Effector CD8-positive, alpha-beta T cell (primary cell): ENCODE measurements around the gene CDC42BPA.

Experiments
- DNase-seq: peaks from one replicate; lab custom pipeline; 2025; lab: John Stamatoyannopoulos, UW

CDC42BPA gene

DNA sequence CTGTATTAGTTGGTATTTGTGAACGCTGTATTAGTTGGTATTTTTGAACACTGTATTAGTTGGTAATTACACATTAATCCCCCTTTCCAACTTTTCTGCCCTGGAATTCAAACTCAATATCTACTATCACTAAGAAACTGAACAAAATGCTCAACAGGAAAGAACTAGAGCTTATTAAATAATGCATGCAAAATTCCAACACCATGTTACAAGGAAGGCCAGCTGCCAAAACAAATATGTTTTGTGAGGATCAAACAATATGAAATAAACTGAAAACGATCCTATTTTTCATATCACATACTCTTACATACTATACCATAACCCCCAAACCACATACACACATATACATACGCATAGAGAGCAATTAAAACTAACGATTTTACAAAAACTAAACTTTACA is 104.9 kb downstream of the CDC42BPA start:
- no peak for DNase-seq

DNA sequence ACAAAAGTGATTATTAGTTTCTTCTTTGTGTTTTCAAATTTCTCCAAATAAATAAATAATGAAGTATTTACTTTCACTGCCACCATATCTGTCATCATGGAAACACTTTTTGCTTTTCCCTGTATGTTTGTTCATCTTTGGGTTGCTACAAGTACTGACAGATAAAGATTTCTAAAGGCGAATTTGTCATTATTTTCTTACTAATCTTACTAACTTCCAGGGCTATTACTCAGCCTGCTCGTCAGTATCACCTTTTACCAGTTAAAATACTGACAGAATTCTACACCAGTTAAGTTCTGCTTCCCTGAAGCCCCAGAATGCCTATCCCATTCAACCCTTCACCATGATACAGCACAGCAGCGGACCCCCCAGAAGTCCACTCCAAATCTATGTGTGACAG is 106.1 kb downstream of the CDC42BPA start:
- DNase-seq: no peak

DNA sequence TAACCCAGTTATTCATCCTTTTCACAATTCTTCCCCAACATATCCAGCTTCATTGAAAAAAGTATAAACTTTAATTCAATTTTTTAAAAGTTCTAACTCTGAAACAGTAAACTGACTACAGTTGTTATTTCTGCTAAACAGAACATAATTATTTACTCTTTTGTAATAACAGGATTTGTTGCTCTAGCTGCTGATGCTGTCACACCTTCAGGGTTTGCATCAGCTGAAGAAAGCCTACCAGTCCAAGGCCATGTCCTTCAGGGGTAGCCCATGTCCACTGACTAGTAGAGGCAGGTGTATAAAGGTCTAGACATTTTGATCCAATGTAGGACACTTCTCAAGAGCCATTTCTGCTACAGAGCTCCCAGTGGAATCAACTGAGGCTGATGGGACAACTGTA is 107.7 kb downstream of the CDC42BPA start:
- no peak for DNase-seq

DNA sequence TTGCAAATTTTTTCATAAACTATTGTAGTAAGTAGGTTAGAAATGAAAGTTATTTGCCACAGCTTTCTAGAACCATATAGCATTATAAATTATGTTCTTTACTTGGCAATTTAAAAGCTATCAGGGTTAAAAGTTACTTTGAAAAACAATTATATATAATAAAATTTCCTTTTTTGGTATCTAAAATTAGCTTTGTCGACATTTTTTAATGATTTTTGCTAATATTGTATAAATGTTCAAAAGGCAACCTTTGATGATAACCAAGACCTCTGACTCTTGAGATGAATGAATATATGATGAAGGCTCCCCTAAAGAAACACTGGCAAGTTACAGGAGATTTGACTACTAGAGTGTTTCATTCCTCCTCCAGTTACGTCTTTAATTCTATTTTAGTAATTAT is 121.2 kb downstream of the CDC42BPA start:
- no peak for DNase-seq

DNA sequence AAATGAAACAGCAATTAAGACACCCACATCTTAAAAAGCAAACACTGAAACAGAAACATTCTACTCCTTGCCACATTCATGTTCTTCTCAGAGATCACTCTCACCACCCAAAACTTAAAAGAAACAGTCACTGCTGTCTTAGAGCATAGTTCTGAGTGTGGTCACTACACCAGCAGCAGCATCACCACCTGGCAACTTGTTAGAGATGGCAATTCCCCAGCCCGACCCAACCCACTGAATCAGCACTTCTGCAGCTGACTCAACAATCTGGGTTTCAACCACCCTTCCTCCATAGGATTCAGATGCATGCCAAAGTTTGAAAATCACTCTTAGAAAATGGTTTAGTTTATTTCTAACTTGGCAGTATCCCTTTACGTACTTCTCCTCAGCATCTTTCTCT is 126.1 kb downstream of the CDC42BPA start:
- DNase-seq: no peak

DNA sequence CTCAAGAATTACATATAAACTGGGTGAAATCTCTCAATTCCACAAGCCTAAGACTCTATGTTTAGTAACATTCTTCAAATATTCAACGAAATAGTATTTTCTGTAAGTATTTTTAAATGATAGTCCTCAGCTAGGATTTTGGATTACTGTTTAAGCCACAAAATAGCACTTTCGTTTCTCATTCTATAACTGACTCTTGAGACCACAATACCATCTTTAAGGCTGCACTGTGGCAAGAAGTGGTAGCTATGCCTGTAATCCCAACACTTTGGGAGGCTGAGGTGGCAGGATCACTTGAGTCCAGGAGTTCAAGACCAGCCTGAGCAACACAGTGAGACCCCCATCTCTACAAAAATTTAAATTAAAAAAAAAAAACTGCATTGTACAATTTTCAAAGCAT is 126.7 kb downstream of the CDC42BPA start:
- DNase-seq: no peak

DNA sequence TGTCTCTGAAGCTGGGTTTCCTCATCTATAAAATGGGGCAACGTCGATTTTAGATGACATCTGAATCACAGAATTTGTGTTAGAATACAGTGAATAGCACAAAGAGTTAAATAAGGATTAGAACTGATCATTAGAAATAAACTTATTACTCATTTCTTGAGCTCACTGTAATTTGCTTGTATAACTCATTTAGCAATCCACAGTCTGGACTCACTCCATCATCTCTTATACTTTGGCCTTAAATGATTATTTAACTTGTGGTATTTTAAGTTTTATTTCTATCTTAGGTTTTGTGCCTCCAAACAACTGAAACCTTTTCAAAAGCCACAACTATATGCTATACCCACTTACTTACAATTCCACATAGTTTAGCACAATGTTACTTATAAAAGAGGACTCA is 128.0 kb downstream of the CDC42BPA start:
- DNase-seq: no peak

DNA sequence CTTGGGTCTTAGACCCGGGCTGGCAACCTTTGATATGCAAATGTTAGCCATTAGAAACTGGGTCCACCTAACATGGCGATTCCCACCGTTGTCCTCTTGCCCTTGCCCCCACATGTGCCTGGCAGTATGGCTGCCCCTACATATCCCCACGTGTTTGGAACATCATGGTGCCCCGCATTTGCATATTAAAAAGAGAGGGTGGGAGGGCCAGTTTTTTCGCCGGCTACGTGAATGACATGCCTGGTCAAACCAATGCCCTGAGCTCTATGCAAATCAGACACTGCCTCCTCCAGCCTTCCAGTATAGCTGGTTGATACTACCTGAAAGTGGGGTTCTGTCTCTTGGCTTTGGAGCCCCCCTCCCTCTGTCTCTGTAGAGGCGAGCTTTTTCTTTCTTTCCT is 133.0 kb downstream of the CDC42BPA start:
- no peak for DNase-seq

DNA sequence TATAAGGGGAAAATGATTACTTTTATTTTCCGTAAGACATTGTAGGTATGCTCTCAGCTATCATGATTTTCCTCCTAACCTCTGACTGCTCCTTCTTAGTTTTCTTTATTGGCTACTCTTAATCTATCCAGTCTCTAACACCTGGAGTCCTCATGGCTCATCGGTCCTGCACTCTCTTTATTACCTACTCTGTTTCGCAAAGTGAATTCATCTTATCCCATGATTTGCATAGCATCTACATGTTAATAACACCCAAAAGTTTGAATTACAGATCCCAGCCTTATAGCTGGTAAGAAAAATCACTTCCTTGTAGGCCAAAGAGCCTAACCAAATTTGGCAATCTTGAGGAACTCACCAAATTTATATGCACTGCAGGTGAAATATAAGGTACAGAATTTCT is 136.3 kb downstream of the CDC42BPA start:
- DNase-seq: no peak

DNA sequence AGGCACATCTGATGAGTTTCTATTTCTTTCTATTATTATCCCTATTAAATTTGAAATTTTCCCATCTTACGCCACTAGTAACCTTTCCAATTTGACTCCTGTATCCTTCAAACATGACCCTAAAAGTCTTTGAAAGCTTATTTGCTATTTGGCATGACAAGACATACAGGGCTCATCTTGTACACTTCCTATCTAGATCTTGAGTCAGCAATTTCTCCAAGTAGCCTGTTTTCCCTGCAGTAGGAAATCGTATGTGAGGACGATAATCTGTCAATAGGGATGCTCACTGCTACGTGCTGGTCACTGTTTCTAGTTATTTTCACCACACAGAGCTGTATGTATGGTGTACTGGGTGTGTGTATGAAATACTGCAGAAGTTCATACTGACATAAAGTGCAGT is 142.7 kb downstream of the CDC42BPA start:
- DNase-seq: no peak

DNA sequence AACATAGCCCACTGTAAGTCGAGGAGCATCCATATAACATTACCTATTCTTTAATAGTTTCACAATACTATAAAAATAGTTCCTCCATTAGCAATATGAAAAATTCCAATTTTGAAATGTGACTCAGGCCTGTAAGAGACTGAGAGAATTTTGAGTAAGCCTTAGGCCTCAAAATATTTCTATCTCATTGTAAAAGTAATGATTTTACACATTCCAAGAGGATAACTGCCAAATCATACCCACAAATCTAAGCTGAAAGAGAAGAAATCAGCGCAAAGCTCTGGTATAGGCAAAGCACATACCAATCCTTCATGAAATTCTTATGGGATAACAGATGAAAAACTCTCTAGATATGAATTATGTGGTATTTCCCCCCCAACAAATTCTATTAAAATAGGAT is 144.1 kb downstream of the CDC42BPA start:
- DNase-seq: no peak

DNA sequence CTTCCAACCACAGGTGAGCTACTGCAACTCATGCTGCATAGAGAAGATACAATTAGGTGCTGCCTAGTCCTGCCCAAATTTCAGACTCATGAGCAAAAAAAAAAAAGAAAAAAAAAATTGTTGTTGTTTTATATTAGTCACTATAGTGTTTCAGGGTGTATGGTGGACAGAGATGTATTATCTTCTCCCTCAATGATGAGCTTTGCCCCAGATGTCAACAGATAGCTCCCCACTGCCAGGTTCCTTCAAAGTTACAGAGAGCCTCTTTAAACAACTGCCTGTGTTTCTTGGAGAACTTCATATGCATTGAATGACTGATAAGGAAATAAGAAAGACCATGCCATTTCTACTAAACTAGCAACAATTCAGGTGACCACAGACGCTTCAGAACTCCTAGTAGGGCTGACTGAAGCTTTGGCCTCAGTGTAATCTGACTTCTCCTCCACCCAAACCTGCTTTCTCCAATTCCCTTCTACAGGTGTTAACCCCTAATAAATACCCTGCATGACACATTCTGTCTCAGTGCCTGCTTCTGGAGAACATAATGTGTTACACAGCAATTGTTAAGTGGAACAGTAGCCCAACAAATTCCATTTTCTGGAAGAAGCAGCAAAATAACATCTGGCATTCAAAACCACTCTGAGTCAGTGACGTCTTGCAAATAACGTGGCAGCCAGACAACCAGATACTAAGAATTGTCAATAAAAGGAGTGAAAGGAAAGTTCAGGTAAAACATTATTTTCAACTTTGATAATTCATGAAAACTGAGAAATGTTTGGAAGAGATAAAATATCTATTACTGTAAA is 147.7 kb downstream of the CDC42BPA start:
- no peak for DNase-seq

DNA sequence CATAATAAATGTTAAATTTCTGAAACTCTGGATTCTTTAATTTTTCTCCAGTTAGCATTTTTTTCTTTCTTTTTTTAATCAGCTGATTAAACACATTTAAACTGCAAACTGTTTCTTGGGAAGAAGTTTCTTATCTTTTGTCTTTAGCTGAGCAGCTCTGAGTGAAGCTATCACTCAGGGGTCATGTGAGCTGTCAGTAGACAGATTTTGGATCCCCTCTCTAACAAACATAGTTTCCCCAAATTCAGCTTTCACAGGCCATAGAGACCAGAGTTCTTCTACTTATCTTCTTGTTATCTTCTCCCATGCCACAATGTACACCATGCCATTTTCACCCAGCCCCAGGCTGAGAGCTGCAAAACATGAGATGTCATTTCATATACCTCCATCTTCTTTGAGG is 148.9 kb downstream of the CDC42BPA start:
- no peak for DNase-seq

DNA sequence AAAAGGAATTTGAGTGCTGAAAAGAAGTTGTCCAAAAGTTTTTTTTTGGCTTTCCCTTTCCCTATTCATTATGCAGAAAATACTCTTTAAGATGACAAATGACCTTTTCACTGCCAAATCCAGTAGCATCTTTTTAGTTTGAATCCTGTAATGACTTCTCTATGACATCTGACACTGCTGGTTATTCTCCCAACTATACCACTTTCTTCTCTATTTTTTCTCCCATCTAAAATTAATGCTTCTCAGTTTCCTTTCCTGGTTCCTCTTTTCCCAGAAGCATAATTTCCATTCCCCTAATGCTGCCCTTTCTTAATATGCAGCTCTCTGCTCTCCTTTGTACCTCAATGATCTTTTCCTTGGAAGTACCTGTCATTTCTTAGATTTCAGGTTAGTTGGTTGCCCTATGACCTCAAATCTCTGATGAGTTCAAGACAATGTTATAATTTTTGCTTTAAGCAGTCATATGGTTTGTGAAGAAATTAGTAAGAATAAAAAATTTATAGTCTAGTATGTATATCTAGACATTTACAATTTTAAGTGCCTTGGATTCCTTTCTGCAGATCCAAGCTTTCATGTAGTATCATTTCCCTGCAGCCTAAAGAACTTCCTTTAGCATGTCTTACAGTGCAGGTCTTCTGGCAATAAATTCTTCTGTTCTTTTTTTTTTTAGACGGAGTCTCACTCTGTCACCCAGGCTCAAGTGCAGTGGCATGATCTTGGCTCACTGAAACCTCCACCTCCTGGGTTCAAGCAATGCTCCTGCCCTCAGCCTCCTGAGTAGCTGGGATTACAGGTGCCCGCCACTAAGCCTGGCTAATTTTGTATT is 150.8 kb downstream of the CDC42BPA start:
- DNase-seq: no peak

DNA sequence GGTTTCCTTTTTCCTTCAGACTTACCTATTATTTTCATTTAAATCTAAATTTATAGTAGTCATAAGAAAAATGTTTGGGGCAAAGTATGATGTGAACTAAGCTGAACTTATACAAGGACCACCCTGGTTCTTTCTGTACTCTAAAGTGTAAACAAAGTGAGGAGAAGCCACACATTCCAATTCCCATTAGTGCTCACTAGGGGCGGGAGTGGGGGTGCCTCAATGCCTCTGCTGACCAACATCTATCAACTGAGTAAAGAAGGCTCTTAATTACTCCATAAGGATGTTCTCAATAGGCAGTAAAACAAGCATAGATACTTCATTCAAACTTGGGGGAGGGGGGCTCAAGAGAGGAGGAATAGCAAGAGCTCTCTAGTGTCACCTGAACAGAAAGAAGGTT is 151.7 kb downstream of the CDC42BPA start:
- DNase-seq: no peak

DNA sequence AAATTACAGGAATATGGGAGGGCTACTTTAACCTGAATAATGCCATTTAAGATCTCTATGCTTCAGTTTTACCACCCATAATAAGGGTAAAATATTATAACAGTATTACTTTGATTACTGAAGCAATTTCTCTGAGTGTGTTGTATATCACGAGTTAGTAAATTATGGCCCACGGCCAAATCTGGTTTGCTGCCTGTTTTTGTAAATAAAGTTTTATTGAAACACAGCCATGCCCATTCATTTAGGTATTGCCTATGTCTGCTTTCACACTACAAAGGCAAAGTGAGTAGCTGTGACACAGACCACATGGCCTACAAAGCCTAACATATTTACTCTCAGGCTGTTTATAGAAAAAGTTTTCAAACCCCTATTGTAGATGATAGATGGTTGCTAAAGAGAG is 156.8 kb downstream of the CDC42BPA start:
- DNase-seq: no peak

DNA sequence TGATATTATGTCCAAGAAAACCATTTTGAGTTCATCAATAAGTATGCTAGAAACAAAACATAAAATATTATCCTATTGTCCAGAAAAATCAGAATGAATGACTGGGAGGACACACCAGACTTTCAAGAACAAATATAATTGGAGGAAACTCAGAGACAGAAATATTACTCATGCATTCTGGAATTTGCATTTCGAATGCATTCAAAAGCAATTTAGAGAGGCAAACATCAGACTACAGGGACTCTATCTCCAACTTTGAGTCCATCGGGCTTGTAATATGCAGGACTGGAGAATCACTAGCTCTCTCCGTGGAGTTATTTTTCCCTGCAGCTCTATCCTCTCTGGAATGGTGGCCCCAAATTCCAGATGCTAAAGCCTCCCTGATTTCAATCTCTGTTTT is 161.8 kb downstream of the CDC42BPA start:
- no peak for DNase-seq

DNA sequence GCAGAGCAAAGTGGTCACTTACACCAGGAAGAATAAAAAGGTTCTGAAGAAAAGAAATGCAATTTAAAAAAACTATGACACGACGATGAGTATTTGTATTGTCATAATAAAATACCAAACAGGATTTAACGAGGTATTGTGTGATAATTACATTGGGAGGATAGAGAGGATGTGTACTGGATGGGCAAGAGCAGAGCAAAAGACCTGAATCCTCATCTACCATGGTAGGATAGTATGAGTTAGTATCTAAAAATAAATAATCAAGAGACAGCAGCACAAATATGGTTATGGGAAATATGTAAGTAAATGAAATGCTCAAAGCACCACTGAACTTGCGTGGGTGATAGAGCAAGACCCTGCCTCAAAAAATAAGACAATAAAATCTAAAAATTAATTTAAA is 162.6 kb downstream of the CDC42BPA start:
- no peak for DNase-seq

DNA sequence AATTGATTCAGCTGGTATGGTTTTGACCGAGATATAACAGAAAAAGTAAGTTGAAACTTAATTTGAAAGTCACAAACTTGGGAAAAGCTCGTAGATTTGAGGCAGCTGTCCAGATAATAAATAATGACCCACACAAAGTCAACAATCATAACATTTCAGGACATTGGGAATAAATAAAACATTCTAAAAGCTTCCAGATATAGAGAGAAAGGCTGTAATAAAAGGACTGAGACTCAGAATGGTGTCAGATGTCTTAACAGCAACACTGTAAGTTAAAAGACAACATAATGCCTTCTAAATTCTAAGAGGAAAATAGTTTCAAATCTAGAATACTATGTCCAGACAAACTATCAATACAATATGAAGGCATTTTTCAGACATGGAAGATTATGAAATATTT is 163.3 kb downstream of the CDC42BPA start:
- DNase-seq: no peak

DNA sequence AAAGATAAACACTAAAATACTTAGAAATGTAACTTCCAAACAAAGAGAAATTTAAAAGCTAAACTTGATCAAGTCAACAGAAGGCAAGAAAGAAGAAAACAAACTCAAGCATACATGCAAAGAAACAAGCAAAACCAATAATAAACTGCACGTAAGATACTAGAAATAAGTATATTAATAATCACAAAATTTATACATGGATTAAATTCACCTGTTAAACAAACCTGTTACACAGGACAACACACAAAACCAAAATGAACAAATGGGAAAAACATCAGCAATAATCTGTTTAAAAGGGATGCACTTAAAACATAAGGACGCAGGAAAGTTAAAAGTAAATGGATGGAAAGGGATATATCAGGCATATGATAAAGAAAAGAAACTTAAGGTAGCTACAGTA is 165.8 kb downstream of the CDC42BPA start:
- no peak for DNase-seq

DNA sequence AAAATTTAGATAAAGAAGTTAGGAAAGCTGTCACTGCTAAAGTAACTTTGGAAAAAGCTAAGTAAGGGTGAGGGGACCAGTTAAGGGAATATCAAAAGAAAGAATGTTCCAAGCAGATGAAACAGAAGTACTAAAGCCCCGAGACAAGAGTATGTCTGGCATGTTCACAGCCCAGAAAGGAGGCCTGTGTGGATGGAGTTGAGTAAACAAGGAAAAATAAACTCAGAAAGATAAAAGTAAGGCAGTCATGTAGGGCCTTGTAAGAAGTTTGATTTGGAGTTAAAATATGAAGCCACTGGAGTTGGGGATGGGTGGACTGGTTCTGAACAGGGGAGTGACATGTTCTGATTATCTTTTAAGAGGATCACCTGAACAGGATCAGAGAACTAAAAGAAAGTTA is 177.9 kb downstream of the CDC42BPA start:
- DNase-seq: no peak

DNA sequence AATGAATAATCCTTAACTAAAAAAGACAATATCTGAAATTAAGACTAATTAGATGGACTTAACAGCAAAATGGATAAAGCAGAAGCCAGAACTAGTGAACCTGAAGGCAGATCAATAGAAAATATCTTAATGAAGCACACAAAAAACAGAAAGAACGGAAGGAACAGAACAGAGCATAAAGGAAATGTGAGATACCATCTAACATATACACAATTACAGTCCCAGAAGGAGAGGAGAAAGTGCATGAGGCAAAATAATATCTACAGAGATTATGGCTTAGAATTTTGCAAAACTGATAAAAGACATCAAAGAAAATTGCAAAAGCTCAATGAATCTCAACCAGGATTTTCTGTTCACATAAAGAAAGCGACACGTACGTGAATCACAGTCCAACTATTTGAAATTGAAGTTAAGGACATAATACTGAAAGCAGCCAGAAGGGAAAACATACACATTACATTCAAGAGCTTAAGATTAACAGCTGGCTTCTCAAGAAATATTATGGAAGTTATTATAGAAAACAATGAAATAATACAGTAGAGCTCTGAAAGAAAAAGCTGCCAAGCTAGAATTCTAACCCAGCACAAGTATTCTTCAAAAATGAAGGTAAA is 182.0 kb downstream of the CDC42BPA start:
- no peak for DNase-seq

DNA sequence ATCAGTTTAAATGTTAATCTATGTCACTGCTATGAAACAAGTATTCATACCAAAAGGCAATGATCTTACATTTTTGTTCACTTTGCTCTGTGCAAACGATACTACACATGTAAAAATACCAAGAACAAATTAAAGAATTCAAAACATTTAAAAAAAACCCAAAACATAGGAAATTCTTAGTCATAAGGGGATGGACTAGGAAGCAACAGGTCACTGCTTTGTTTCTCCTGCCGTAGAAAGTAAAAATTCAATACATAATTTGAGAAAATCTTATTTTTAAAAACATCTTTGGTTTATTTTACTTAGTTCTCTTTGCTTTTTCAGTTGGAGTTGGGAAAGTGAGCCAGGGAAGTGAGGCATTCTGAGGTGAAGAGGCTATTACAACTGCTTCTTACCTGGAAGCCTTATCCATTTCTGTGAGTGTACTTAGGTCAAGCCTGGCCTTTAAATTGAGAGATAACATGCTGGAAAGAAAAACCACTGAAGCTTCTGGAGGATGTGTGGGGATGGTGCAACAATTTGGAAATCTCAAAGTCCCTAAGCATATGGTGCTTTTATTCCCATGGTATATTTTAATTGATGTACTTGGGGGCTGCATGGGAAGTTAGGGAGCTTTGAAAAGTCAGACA is 183.5 kb downstream of the CDC42BPA start:
- no peak for DNase-seq
